IMR-90 (cell line): ENCODE measurements around the gene ACE. TPM values are rescaled to one million over a fixed set of nuclear protein-coding genes. Genes with fewer than 3 reads are reported as not detected.

Experiments
- ATAC-seq: fragments of 200-7000 bp; cut with Tn5 transposase; 2 replicates; pipeline ENCODE4 v1.9.1; 2020; ENCODE audit warnings: low read depth, mild to moderate bottlenecking, moderate library complexity
- BruUV-seq: library from RNA; stranded (reverse); fragments of 400-500 nt; replicated peaks from 2 replicates; lab custom pipeline; 2021; lab: Mats Ljungman, UMichigan
- CTCF ChIA-PET: fragments of 300-600 bp; formaldehyde crosslinking; extraction: SDS; loops from one replicate; lab custom pipeline; 2021; ENCODE audit warnings: antibody characterized with exemption; lab: Yijun Ruan, JAX
- POLR2A ChIA-PET: fragments of 300-600 bp; sonication (Branson Sonifier 250); formaldehyde crosslinking; loops from one replicate; lab custom pipeline; 2022; ENCODE audit warnings: antibody characterized with exemption; ENCODE audit not compliant: unreplicated experiment; lab: Charles Lee
- DNase-seq: peaks from one replicate; pipeline ENCODE4 v3.0.0; 2013
- H2AFZ ChIP-seq: replicated peaks from 2 replicates; pipeline ENCODE3; 2013; ENCODE audit warnings: low read length, mild to moderate bottlenecking; ENCODE audit not compliant: poor library complexity
- H2AK5ac ChIP-seq: 2 replicates; pipeline ENCODE4 v1.6.1; 2013; ENCODE audit warnings: low read depth, low read length, inconsistent platforms
- H2AK9ac ChIP-seq: replicated peaks from 2 replicates; pipeline ENCODE3; 2013; ENCODE audit warnings: mild to moderate bottlenecking, low read depth, low read length, moderate library complexity; ENCODE audit not compliant: poor library complexity
- H2BK120ac ChIP-seq: 2 replicates; pipeline ENCODE4 v1.6.1; 2013; ENCODE audit warnings: low read depth, low read length, inconsistent platforms
- H2BK15ac ChIP-seq: 3 replicates; pipeline ENCODE4 v1.6.1; 2013; ENCODE audit warnings: low read depth, low read length, inconsistent platforms
- H2BK20ac ChIP-seq: 2 replicates; pipeline ENCODE4 v1.6.1; 2013; ENCODE audit warnings: low read depth, mild to moderate bottlenecking, inconsistent platforms, low read length, moderate library complexity
- H2BK5ac ChIP-seq: 2 replicates; pipeline ENCODE4 v1.6.1; 2013; ENCODE audit warnings: mild to moderate bottlenecking, low read depth, low read length, inconsistent platforms; ENCODE audit not compliant: poor library complexity, severe bottlenecking
- H3K14ac ChIP-seq: replicated peaks from 2 replicates; pipeline ENCODE4 v1.6.1; 2013; ENCODE audit warnings: low read depth, low read length, inconsistent platforms
- H3K18ac ChIP-seq: 2 replicates; pipeline ENCODE4 v1.6.1; 2013; ENCODE audit warnings: low read depth, low read length, control low read depth
- H3K23ac ChIP-seq: 2 replicates; pipeline ENCODE4 v1.6.1; 2013; ENCODE audit warnings: low read depth, low read length, inconsistent platforms
- H3K27ac ChIP-seq: 2 replicates; pipeline ENCODE4 v1.5.1; 2013; ENCODE audit warnings: mild to moderate bottlenecking, control low read depth, low read length; ENCODE audit not compliant: insufficient read depth
- H3K27me3 ChIP-seq: 2 replicates; pipeline ENCODE4 v1.6.1; 2013; ENCODE audit warnings: low read length; ENCODE audit not compliant: control insufficient read depth, insufficient read depth
- H3K36me3 ChIP-seq: 2 replicates; pipeline ENCODE4 v1.6.1; 2013; ENCODE audit warnings: low read length, mixed read lengths; ENCODE audit not compliant: control insufficient read depth, insufficient read depth
- H3K4ac ChIP-seq: 2 replicates; pipeline ENCODE4 v1.6.1; 2013; ENCODE audit warnings: low read depth, low read length, inconsistent platforms
- H3K4me1 ChIP-seq: 2 replicates; pipeline ENCODE4 v1.6.1; 2013; ENCODE audit warnings: low read length, mixed read lengths; ENCODE audit not compliant: control insufficient read depth, insufficient read depth
- H3K4me2 ChIP-seq: 2 replicates; pipeline ENCODE4 v1.6.1; 2013; ENCODE audit warnings: low read depth, mild to moderate bottlenecking, control low read depth, low read length, moderate library complexity
- H3K4me3 ChIP-seq: 2 replicates; pipeline ENCODE4 v1.5.1; 2013; ENCODE audit warnings: low read depth, mild to moderate bottlenecking, control low read depth, low read length, moderate library complexity; ENCODE audit not compliant: insufficient read depth
- H3K56ac ChIP-seq: 2 replicates; pipeline ENCODE4 v1.6.1; 2013; ENCODE audit warnings: low read length, inconsistent platforms; ENCODE audit not compliant: insufficient read depth; ENCODE audit errors: extremely low read depth
- H3K79me1 ChIP-seq, 2 experiments: 2 replicates each; pipeline ENCODE4 v1.6.1; 2013; ENCODE audit warnings: low read length in 2 of 2, inconsistent platforms in 1 of 2, low read depth in 1 of 2
- H3K9ac ChIP-seq: 2 replicates; pipeline ENCODE4 v1.6.1; 2013; ENCODE audit warnings: low read depth, low read length, control low read depth
- H3K9me1 ChIP-seq: 2 replicates; pipeline ENCODE4 v1.6.1; 2013; ENCODE audit warnings: low read length, inconsistent platforms; ENCODE audit not compliant: insufficient read depth
- H3K9me3 ChIP-seq: 2 replicates; pipeline ENCODE4 v1.6.1; 2013; ENCODE audit warnings: low read length; ENCODE audit not compliant: control insufficient read depth, insufficient read depth
- H4K20me1 ChIP-seq: 2 replicates; pipeline ENCODE4 v1.6.1; 2013; ENCODE audit warnings: low read length, inconsistent platforms; ENCODE audit not compliant: insufficient read depth
- H4K5ac ChIP-seq: 2 replicates; pipeline ENCODE4 v1.6.1; 2013; ENCODE audit warnings: mild to moderate bottlenecking, low read depth, low read length, control low read depth
- H4K8ac ChIP-seq, 2 experiments: 2 replicates each; pipeline ENCODE4 v1.6.1; 2013; ENCODE audit warnings: low read depth in 2 of 2, low read length in 2 of 2, control low read depth in 1 of 2, inconsistent platforms in 1 of 2
- H4K91ac ChIP-seq: 2 replicates; pipeline ENCODE4 v1.6.1; 2013; ENCODE audit warnings: low read depth, low read length, inconsistent platforms; ENCODE audit not compliant: insufficient read depth
- BHLHE40 ChIP-seq: fragments of 150-350 bp; IDR thresholded peaks from 2 replicates; pipeline ENCODE4 v1.6.1; 2016; ENCODE audit warnings: mild to moderate bottlenecking, low read depth, low read length
- CEBPB ChIP-seq: IDR thresholded peaks from 2 replicates; pipeline ENCODE4 v1.6.1; 2012; ENCODE audit warnings: low read depth, low read length, improper control_type of control experiment
- CTCF ChIP-seq: conservative IDR thresholded peaks from 2 replicates; pipeline ENCODE4 v1.5.1; 2012; ENCODE audit warnings: mild to moderate bottlenecking, low read depth, low read length, improper control_type of control experiment
- FOS ChIP-seq: fragments of 150-350 bp; IDR thresholded peaks from 2 replicates; pipeline ENCODE4 v1.6.1; 2016; ENCODE audit warnings: low read depth, low read length
- MAFK ChIP-seq: IDR thresholded peaks from 2 replicates; pipeline ENCODE4 v1.6.1; 2012; ENCODE audit warnings: low read depth, low read length, improper control_type of control experiment
- MAZ ChIP-seq: IDR thresholded peaks from 2 replicates; pipeline ENCODE4 v1.6.1; 2012; ENCODE audit warnings: low read depth, mild to moderate bottlenecking, low read length, improper control_type of control experiment, moderate library complexity, borderline replicate concordance
- MXI1 ChIP-seq: IDR thresholded peaks from 2 replicates; pipeline ENCODE4 v1.6.1; 2012; ENCODE audit warnings: low read depth, mild to moderate bottlenecking, low read length, moderate library complexity, borderline replicate concordance
- RCOR1 ChIP-seq: IDR thresholded peaks from 2 replicates; pipeline ENCODE4 v1.6.1; 2012; ENCODE audit warnings: mild to moderate bottlenecking, low read length, improper control_type of control experiment; ENCODE audit not compliant: insufficient replicate concordance
- RFX5 ChIP-seq: IDR thresholded peaks from 2 replicates; pipeline ENCODE4 v1.8.0; 2012; ENCODE audit warnings: low read depth, mild to moderate bottlenecking, low read length, moderate library complexity
- USF2 ChIP-seq: fragments of 150-350 bp; IDR thresholded peaks from 2 replicates; pipeline ENCODE4 v1.6.1; 2017; ENCODE audit warnings: mild to moderate bottlenecking, antibody characterized with exemption, low read length, low read depth
- WGBS, 2 experiments: methylation state at CpG; one replicate each; pipeline versions ENCODE4 v1.1.5 to v1.1.7; 2013; ENCODE audit warnings: missing lambda C conversion rate in 2 of 2; ENCODE audit not compliant: insufficient read length in 1 of 2; ENCODE audit errors: extremely low coverage in 2 of 2; 5-methylcytosine and 5-hydroxymethylcytosine counted together
- dilution Hi-C: fragments of 300-500 bp; cut with HindIII; formaldehyde crosslinking; loops from one replicate; pipeline ENCODE4 v1.14.3; 2018; ENCODE audit warnings: low sequenced_read_pairs; ENCODE audit not compliant: unreplicated experiment
- in situ Hi-C: fragments of 300-500 bp; cut with MboI; formaldehyde crosslinking; loops from 3 replicates; pipeline ENCODE4 v1.14.3; 2019; ENCODE audit warnings: low sequenced_read_pairs, inconsistent platforms, mixed read lengths
- intact Hi-C: fragments of 100-400 bp; cut with micrococcal nuclease; formaldehyde crosslinking; loops from 2 replicates; pipeline ENCODE4 v1.10.0; 2022
- polyA plus RNA-seq, 3 experiments: library from polyadenylated mRNA; depleted of rRNA; stranded (reverse); fragments of >200 nt; gene quantifications; 2 replicates each; pipeline ENCODE4 v1.2.3, GENCODE V29; 2012; ENCODE audit warnings: low replicate concordance in 1 of 3
- total RNA-seq: library from RNA; depleted of rRNA; stranded (reverse); fragments of >200 nt; gene quantifications from 2 replicates; pipeline ENCODE4 v1.2.3, GENCODE V29; 2012

The ACE gene
- total and polyA plus RNA-seq, 2 of the 4 experiments (the other 2 are of a cell fraction), result 1.4 to 5.8 TPM

- H3K18ac ChIP-seq, result peak overlapping the region; percentile 53
- CTCF ChIA-PET, result no interaction called here
Measured at GRCh38 chr17:63495491-63495890, 18.6 kb downstream of the ACE start.

More at GRCh38 chr17:63495491-63495890, 18.6 kb downstream of the ACE start:
- WGBS, 2 experiments, result no CpG with 5 or more reads among the region's 6 CpGs
- Histone ChIP-seq H3K56ac (no peak overlapping the region), H2AK9ac (peak overlapping the region; percentile 40), H2BK5ac (peak overlapping the region; percentile 15), H3K4me1 (peaks cover 27% of the 10 kb centered on the region), H3K4me2 (no peak overlapping the region), H4K8ac (peak overlapping the region in 1 of 2 experiments; percentile 73; a peak in 1 of 4 replicates), H2AFZ (peak overlapping the region; percentile 62), H2BK120ac (peak overlapping the region; percentile 98), H3K27me3 (peaks cover 4% of the 10 kb centered on the region; the same call in 1 of the 2 replicates), H2BK15ac (peak overlapping the region; percentile 83; the same call in 2 of the 3 replicates), H2AK5ac (peak overlapping the region; percentile 97; the same call in 1 of the 2 replicates), H3K9me1 (peaks cover 19% of the 10 kb centered on the region), H4K91ac (peak overlapping the region; percentile 73), H3K9me3 (no peaks in the 10 kb centered on the region), H3K9ac (no peak overlapping the region), H4K5ac (peak overlapping the region; percentile 27; the same call in 1 of the 2 replicates), H3K27ac (0 out of 2 replicates have a peak overlapping the region, but pooled peaks have one; percentile 15), H3K14ac (peak overlapping the region; percentile 84), H3K4me3 (no peak overlapping the region), H3K36me3 (no peaks in the 10 kb centered on the region), H2BK20ac (peak overlapping the region; percentile 77), H3K79me1 (peaks cover 0 to 2% of the 10 kb centered on the region in 2 experiments; a peak in 1 of 4 replicates), H3K23ac (peak overlapping the region; percentile 68), H3K4ac (peak overlapping the region; percentile 98), H4K20me1 (no peaks in the 10 kb centered on the region)
- no peak for TF ChIP-seq FOS
- TF ChIP-seq MXI1, result no peak
- TF ChIP-seq USF2, result no peak
- no peak for TF ChIP-seq CEBPB
- no peak for TF ChIP-seq MAFK
- TF ChIP-seq BHLHE40, result no peak
- no peak for TF ChIP-seq RCOR1
- no peak for TF ChIP-seq RFX5
- TF ChIP-seq CTCF, result no peak
- no peak for TF ChIP-seq MAZ
- in situ Hi-C loops (no loop called here), intact Hi-C loops (no loop called here), dilution Hi-C loops (no loop called here)
- BruUV-seq, result no TSS peak
- DNase-seq (peak; percentile 41), ATAC-seq (no peak)
- POLR2A ChIA-PET, result interaction anchor here (0.6 kb wide), 1 partner anchor 240 kb away, joined by 3 read pairs; no protein-coding TSS in a partner anchor
